GM10248 (cell line): Measurements from ENCODE around the gene RASGRF2.

Experiments used
- CTCF ChIA-PET: fragments of 300-600 bp; sonication (Branson Sonifier 250); formaldehyde crosslinking; extraction: SDS; loops from one replicate; lab custom pipeline; 2021; ENCODE audit warnings: antibody characterized with exemption; lab: Yijun Ruan, JAX
- POLR2A ChIA-PET: fragments of 350-650 bp; sonication (Branson Sonifier 250); formaldehyde crosslinking; extraction: SDS; loops from one replicate; lab custom pipeline; 2020; ENCODE audit warnings: antibody characterized with exemption; lab: Yijun Ruan, JAX
- DNase-seq: peaks from one replicate; pipeline ENCODE4 v3.0.0; 2012; ENCODE audit errors: extremely low spot score
- CTCF ChIP-seq: IDR thresholded peaks from 2 replicates; pipeline ENCODE4 v1.5.1; 2012; ENCODE audit warnings: mild to moderate bottlenecking, low read depth; ENCODE audit errors: extremely low read depth, missing control alignments, control extremely low read depth

RASGRF2 gene

DNA sequence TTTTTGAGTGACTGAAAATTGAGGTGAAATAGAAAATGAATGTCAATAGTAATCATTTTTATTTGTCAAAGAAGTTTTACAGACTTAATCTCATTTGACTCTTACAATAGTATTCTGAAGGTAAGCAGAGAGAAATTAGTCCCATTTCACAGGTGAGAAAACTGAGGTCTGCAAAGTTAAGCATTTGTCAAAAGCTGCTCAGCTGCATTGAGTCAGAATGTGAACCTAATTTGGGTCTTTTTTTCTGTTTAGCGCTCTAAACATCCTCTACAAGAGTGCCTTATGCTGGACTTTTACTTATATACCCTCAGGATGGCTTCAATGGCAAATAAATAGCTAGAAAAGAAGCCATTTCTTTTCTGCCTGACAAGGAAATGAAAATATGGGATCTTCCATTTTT, 135.7 kb downstream of the RASGRF2 start:
- no peak for DNase-seq
- no peak for TF ChIP-seq CTCF
- ChIA-PET CTCF (interaction anchor here (5.1 kb wide), 1 partner anchor 12 kb away, joined by 27 read pairs; no protein-coding TSS in a partner anchor), POLR2A (no interaction called here)

DNA sequence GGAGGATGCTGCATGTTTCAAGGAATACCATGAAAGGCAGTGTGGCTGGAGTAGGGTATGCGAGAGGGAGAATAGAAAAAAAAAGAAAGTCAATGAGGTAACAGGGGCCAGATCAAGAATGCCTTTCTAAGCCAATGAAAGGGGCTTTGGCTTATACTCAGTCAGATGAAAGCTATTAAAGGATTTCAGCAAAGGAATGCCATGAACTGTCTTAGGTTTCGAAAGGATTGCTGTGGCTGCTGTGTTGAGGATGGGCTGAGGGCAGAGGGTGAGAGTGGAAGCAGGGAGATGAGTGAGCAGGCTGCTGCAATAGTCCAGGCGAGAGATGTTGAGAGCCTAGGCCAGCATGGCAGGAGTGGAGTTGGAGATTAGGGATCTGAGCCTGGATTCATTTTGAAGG, 137.6 kb downstream of the RASGRF2 start:
- TF ChIP-seq CTCF, result no peak
- CTCF ChIA-PET, result interaction anchor here (1.8 kb wide), 1 partner anchor 11 kb away, joined by 7 read pairs; no protein-coding TSS in a partner anchor
- POLR2A ChIA-PET, result no interaction called here
- no peak for DNase-seq

- no peak for TF ChIP-seq CTCF
- DNase-seq, result no peak
- POLR2A ChIA-PET, result no interaction called here
- CTCF ChIA-PET, result interaction anchor here (0.7 to 1.3 kb wide), 3 partner anchors 393 to 433 kb away, joined by 3 to 4 read pairs (median 3); no protein-coding TSS in a partner anchor
Observed at GRCh38 chr5:81105261-81105877, 145.2 kb downstream of the RASGRF2 start.

- DNase-seq, result no peak
- CTCF ChIA-PET, result interaction anchor here (1.5 kb wide), 1 partner anchor 12 kb away, joined by 4 read pairs; no protein-coding TSS in a partner anchor
- POLR2A ChIA-PET, result no interaction called here
- no peak for TF ChIP-seq CTCF
Observed at GRCh38 chr5:81115261-81115660, 155.1 kb downstream of the RASGRF2 start.

GRCh38 chr5:81117566-81117965, 157.4 kb downstream of the RASGRF2 start:
- ChIA-PET POLR2A (no interaction called here), CTCF (no interaction called here)
- no peak for TF ChIP-seq CTCF
- no peak for DNase-seq

DNA sequence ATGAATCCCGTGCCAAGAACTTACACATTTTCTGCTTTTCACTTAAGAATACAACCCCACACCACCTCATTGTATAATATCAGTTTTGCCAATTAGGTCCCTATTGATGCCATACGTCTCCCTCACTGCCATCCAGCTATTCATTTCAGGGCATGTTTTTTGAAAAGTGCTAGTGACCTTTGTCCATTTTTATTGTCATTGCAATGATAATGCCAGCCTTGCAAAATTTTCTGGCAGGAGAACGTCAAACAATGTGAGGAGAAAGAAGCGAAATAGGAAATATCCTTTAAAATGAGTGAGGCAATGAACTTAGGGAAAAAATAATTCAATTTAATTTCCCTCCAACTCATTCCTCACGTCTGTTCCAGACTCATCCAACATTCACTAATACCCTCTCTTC, 161.1 kb downstream of the RASGRF2 start:
- ChIA-PET POLR2A (no interaction called here), CTCF (interaction anchor here (2.7 kb wide), 1 partner anchor 13 kb away, joined by 14 read pairs; no protein-coding TSS in a partner anchor)

More for the DNA sequence above, 161.1 kb downstream of the RASGRF2 start:
- no peak for TF ChIP-seq CTCF
- DNase-seq, result no peak
